GM18519 (cell line): ENCODE data around the gene PUS7.

Experiments used
- ATAC-seq: cut with Tn5 transposase; IDR thresholded peaks from one replicate; pipeline ENCODE4 v1.9.1; 2021; ENCODE audit warnings: mild to moderate bottlenecking, moderate library complexity; ENCODE audit not compliant: unreplicated experiment, low FRiP score

PUS7 gene

GRCh38 chr7:105502173-105502572, 19.9 kb downstream of the PUS7 start:
- ATAC-seq, result no peak

DNA sequence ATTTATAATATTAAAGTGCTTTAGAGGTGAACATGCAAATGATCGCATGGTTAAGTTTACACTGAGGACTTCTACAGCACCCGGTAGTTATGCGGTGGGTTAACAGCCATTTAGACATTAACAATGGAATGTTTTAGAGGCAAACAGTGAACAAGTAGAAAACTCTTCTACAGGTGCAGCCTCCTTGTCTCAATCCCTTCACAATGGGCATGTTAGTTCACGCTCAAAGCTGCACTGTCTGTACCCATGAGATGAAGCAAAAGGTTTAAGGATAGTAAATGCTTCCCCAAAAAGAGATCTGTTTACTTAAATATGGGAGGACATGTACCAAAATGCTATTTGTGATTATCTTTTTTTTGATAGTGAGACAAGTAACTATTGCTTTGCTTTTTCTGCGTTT, 25.1 kb downstream of the PUS7 start:
- no peak for ATAC-seq

- ATAC-seq, result no peak
Observed at GRCh38 chr7:105496521-105496920, 25.6 kb downstream of the PUS7 start.

DNA sequence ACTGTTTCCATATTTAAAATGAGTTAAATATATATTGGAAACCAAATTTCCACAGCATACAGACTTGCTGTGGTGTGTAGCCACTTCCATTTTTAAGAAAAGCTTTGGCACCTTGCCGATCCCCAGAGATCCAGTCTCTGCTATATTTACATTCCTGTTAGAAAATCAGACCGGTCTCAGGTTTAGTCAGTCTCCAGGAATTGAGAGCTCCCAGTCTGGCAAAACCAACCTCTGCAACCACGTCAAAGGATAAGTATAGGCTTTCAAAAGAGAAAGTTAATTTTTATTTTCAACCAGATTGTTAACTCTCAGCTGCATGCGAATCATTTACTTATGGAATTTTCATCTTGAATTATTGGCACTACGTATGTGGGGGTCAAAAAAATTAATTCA, 28.2 kb downstream of the PUS7 start:
- ATAC-seq, result no peak

DNA sequence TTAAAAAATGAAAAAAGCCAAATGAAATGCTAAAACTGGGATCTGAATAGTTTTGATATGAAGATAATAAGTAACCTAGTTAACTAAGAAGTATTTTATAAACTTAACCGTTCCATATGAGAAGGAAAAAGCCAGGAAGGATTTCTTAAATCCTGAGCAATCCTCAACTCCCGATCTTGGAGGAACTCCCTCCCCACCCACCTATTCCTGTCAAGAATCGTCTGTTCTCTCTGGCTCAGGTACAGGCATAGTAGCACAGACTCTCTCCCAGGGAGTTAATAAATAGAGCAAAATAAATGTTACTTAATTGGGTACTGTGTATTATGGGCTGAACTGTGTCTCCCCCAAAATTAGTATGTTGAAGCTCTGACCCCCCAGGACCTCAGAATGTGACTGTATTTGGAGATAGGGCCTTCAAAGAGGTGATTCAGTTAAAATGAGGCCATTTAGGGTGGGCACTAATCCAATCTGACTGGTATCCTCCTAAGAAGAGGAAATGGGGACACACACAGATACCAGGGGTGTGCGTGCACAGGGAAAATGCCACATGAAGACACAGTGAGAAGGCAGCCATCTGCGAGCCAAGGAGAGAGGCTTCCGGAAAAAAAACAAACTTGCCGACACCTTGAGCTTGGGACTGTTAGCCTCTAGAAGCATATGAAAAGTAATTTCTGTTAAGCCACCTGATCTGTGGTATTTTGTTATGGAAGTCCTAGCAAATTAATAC, 28.7 kb downstream of the PUS7 start:
- no peak for ATAC-seq

- ATAC-seq, result no peak
Observed at GRCh38 chr7:105489409-105489808, 32.7 kb downstream of the PUS7 start.

GRCh38 chr7:105487579-105488571, 34.2 kb downstream of the PUS7 start:
- no peak for ATAC-seq

DNA sequence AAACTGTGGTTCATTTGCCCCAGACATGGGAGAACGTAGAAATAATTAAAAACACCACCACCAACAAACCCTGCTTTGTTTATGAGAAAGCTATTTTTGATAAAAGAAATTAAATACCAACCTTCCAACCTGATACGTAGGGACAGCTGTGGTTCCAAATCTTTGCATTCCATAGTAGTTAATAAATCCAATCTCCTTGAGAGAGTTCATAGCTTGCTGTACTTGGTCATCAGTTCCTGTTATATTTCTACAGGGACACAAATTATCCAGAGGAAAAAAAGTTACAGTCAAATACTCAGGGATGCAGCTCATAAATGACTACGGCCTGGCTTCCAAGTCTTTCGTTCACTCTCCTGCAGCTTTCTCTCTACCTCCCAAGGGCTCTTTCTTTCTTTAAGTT, 41.1 kb downstream of the PUS7 start:
- no peak for ATAC-seq

GRCh38 chr7:105478606-105479005, 43.5 kb downstream of the PUS7 start:
- ATAC-seq, result no peak

DNA sequence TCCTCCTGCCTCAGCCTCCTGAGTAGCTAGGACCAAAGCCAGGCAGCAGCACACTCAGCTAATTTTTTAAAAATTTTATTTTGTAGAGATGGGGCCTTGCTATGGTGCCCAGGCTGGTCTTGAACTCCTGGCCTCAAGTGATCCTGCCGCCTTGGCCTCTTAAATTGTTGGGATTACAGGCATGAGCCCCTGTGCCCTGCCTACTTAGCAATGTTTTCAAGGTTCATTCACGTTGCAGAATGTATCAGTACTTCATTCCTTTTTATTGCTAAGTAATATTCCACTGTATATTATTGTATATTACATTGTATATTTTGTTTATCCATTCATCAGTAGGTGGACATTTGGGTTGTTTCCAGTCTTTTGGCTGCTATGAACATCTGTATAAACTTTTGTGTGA, 44.2 kb downstream of the PUS7 start:
- no peak for ATAC-seq

DNA sequence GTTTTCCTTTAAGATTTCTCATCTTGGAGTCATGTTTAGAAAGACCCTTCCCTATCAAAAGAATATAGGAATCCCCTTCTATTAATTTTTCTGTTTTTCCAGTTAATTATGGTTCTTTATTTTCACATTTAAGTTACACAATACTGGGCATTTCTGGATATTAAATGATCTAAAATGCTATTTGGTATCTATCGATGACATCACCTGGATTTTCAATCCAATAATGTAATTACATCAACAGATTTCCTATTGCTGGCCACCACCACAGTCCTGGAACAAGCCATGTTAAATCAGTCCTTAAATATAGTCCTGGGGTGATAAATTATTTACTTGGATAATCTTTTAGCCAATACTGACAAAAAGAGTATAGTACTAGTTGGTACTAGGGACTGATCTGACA, 48.0 kb downstream of the PUS7 start:
- ATAC-seq, result no peak

DNA sequence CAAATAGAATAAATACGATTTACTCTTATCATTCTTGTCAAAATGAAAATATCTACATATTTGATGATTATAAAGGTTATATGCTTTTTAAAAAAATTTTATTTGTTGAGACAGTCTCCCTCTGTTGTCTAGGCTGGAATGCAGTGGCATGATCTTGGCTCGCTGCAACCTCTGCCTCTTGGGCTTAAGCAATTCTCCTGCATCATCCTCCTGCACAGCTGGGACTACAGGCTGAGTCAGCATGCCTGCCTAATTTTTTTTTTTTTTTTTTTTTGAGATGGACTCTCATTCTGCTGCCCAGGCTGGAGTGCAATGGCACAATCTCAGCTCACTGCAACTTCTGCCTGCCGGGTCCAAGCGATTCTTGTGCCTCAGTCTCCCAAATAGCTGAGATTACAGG, 48.9 kb downstream of the PUS7 start:
- ATAC-seq, result no peak

- ATAC-seq, result no peak
Observed at GRCh38 chr7:105470846-105471245, 51.2 kb downstream of the PUS7 start.

GRCh38 chr7:105470090-105470489, 52.0 kb downstream of the PUS7 start:
- ATAC-seq, result no peak

DNA sequence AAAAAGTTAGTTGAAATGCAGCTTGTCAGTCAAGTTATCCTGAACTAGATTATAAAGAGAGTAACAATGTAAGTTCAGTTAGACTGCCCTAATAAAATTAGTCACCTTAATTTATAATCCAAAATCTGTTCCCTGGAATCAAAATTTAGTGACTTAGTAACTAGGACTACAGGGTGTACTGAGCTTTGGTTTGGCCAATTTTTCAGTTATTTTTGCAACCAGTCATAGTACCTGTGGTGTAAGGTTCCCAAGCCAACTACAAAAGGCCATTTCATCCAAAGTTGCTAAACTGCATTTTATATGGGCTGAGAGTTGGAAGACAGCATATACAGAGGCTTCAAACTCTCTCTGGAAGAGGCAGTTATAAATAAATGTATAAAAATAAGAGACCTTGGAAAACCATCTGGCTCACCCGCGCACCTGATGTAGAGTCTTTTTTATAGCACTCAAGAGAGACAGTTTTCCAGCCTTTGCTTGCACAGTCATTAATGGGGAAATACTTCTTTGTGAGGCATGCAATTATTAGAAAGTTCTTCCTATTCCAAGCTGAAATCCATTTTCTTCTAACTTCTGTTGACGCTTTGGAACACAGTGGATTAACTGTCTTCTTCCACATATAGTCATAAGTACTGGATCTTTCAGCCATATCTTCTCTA, 59.2 kb downstream of the PUS7 start:
- ATAC-seq, result no peak

DNA sequence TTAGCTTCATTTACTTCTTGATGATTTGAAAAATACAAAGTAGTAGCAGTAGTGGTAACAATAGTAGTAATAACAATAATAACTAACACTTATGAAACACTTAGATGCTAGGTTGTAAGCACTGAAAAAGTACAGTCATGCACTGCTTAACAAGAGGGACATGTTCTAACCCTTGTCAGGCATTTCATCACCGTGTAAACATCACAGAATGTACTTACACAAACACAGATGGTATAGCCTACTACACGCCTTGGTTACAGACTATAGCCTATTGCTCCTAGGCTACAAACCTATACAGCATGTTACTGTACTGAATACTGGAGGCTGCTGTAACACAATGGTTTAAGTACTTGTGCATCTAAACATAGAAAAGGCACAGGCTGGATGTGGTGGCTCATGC, 60.6 kb downstream of the PUS7 start:
- ATAC-seq, result no peak

DNA sequence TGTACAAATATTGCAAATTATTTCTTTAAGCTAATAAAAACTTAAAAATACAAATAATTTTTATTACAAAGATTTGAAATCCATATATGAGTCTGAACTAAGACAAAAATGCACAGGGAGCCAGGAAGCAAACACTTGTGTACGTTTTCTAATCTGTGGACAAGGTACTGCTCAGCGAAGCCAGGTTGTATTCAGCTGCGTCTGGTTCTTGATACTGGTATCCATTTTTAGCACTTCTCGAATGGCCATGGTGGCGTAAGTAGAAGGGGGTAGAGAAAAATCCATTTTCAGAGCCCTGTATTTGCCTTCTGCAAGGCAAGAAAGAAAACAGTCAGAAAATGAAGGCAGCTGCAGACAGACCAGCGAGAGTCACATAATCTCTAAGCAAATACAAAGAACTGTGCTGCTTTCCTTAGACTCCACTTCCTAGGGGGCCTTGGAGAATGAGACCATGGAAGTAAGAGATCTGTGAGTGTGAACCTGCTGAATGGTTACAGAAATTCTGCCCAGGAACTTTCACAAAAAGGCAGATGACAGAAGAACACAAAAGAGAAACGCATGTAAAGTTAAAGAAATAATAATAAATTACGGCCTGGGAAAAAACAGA, 64.3 kb downstream of the PUS7 start:
- ATAC-seq, result no peak

- ATAC-seq, result no peak
Observed at GRCh38 chr7:105454921-105455320, 67.2 kb downstream of the PUS7 start.

- ATAC-seq, result no peak
Observed at GRCh38 chr7:105454095-105454747, 67.8 kb downstream of the PUS7 start.

- ATAC-seq, result no peak
Observed at GRCh38 chr7:105452085-105452484, 70.0 kb downstream of the PUS7 start.
